Raji (cell line): ENCODE data around the gene FAM13C.

ENCODE experiments used
- POLR2A ChIP-seq: IDR thresholded peaks from 2 replicates; pipeline ENCODE4 v1.6.1; 2011; ENCODE audit warnings: low read depth, low read length, control low read depth; ENCODE audit not compliant: insufficient read depth

FAM13C gene

GRCh38 chr10:59301067-59301754, 61.1 kb downstream of the FAM13C start:
- no peak for TF ChIP-seq POLR2A

DNA sequence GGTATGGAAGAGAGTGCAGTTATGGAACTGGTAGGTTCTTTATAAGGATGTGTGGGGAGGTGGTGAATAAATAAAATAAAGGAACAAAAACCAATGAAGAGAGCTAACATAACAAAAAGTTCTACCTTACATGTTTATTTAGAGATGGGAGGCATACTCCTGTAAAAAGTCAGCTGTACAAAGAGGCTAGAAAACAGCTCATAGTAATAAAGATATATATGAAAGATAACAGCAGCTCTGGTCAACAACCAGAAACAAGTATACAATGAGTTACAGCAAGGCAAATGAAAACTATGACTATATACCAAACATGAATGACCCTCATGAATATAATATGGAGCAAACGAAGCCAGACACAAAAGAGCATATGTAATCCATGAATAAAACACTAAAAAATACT, 62.0 kb downstream of the FAM13C start:
- no peak for TF ChIP-seq POLR2A

- TF ChIP-seq POLR2A, result no peak
Observed at GRCh38 chr10:59299933-59300332, 62.4 kb downstream of the FAM13C start.

DNA sequence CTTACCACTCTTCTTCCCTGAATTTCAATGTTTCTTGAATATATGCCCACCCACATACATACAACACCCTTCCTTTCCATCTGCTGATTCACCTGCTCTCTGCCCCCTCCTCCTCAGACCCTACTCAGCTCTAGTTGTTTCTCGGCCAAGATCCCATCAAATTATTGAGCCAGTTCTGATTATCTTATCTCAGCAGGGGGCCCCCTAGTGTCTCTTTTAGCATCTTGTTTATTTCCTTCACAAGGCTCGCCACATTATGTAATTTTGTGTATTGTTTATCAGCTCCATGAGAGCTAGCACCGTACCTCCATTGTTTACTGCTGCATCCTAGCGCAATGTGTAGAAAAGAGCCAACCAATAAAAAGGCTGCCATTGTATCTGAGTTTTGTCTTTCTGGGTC, 71.9 kb downstream of the FAM13C start:
- no peak for TF ChIP-seq POLR2A

GRCh38 chr10:59289853-59290252, 72.5 kb downstream of the FAM13C start:
- TF ChIP-seq POLR2A, result no peak

GRCh38 chr10:59287587-59288255, 74.6 kb downstream of the FAM13C start:
- TF ChIP-seq POLR2A, result no peak

- no peak for TF ChIP-seq POLR2A
Observed at GRCh38 chr10:59285848-59286247, 76.5 kb downstream of the FAM13C start.

GRCh38 chr10:59285073-59285472, 77.3 kb downstream of the FAM13C start:
- TF ChIP-seq POLR2A, result no peak

GRCh38 chr10:59284118-59284975, 78.0 kb downstream of the FAM13C start:
- TF ChIP-seq POLR2A, result no peak

DNA sequence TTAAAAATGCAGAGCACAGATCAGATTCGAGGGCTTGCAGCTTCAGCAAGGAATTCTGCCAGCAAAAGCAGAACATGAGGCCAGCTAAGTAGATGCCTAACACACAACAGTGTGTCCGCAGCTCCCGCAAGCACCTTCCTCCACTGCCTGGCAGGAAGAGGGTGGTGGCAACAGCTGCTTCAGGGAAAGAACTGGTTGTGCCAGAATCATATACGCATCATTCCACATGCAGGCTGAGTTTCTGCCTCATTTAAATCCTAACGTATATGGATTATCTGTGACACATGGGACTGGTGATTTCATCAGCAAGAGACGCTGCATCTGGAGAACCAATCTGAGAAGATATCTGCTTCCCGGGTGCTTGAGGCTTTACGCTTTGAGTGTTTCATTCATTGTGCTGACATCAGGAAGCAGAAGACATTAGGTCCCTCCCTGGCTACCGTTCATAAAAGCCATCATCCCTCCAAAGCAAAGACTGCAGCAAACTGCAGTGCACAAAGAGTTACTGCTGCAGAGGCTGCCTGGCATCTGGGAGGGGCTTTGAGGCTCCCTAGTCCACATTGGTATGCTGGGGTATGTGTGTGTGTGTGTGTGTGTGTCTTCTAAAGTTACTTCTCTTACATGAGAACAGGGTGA, 78.8 kb downstream of the FAM13C start:
- TF ChIP-seq POLR2A, result no peak

- no peak for TF ChIP-seq POLR2A
Observed at GRCh38 chr10:59281861-59282260, 80.5 kb downstream of the FAM13C start.

- no peak for TF ChIP-seq POLR2A
Observed at GRCh38 chr10:59279991-59280505, 82.3 kb downstream of the FAM13C start.

DNA sequence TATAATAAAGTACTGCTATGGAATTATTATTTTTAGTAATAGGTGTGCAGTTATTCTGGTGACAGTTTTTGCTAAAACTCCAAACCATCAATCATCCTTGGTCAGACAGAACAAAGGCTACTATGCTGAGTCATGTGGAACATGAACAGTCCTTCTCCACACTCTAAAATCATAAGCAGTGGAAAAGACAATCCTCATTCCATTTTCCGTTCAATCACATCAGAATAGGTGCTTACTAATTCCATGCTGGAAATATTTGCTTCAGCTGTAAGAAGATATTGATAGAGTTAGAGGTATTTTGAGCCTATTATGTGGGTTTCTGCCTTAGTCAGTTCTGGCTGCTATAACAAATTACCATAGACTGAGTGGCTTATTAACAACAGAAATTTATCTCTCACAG, 82.9 kb downstream of the FAM13C start:
- TF ChIP-seq POLR2A, result no peak

GRCh38 chr10:59276919-59277318, 85.4 kb downstream of the FAM13C start:
- no peak for TF ChIP-seq POLR2A

DNA sequence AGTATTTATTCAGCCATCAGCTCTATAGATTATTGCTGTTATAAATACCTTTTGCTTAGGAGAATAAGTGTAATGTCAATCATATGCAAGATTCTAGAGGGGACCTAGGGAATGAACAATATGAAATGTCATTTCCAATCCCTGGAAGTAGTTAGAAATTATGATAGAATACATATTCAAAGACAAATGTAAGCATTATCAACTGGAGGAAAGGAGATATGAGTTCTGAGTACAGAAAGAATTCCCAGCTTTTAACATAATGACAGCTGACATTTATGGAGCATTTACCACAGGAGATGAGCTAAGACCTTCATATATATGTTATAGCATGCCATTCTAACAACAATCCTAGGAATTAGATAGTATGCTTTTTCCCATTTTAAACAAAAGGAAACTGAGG, 86.2 kb downstream of the FAM13C start:
- TF ChIP-seq POLR2A, result no peak

DNA sequence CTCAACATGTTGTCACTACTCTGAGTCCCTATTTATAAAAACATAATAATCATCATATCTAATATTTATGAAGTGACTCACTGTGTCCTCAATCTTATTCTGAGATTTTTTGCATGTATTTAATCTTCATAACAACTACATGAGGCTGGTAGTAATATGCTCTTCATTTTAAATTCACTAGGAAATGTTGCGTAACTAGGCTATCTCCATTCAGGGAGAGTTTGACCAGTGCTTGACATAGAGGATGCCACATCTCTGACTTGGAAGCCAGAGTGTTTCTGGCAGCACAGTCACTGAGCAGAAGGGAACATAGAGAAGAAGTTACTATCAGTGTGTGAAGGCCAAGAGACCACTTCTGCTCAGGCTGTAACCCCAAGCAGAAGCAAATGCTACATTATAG, 88.9 kb downstream of the FAM13C start:
- no peak for TF ChIP-seq POLR2A

- TF ChIP-seq POLR2A, result no peak
Observed at GRCh38 chr10:59272061-59272460, 90.3 kb downstream of the FAM13C start.
